H9 (cell line): ENCODE measurements around the gene SLC25A41. TPM values are rescaled to one million over a fixed set of nuclear protein-coding genes. Genes with fewer than 3 reads are reported as not detected.

Experiments used
- DNase-seq: peaks from one replicate; pipeline ENCODE4 v3.0.0-alpha.2; 2017
- H2AFZ ChIP-seq: one replicate; pipeline ENCODE4 v1.6.1; 2013; ENCODE audit warnings: mild to moderate bottlenecking, low read length, control low read depth, moderate library complexity
- H2AK5ac ChIP-seq: 2 replicates; pipeline ENCODE4 v1.6.1; 2013; ENCODE audit warnings: low read length, control low read depth, mixed read lengths; ENCODE audit not compliant: insufficient read length
- H2BK120ac ChIP-seq: one replicate; pipeline ENCODE4 v1.6.1; 2013; ENCODE audit warnings: low read depth, mild to moderate bottlenecking, low read length, control low read depth, inconsistent platforms; ENCODE audit not compliant: poor library complexity, severe bottlenecking
- H2BK12ac ChIP-seq: 2 replicates; pipeline ENCODE4 v1.6.1; 2013; ENCODE audit warnings: low read length, control low read depth, mixed read lengths, low read depth; ENCODE audit not compliant: insufficient read length
- H2BK15ac ChIP-seq: 2 replicates; pipeline ENCODE4 v1.6.1; 2013; ENCODE audit warnings: low read depth, low read length, control low read depth
- H2BK20ac ChIP-seq: one replicate; pipeline ENCODE4 v1.6.1; 2013; ENCODE audit warnings: low read depth, mild to moderate bottlenecking, low read length, control low read depth, inconsistent platforms; ENCODE audit not compliant: poor library complexity, severe bottlenecking
- H2BK5ac ChIP-seq: 2 replicates; pipeline ENCODE4 v1.6.1; 2013; ENCODE audit warnings: low read length, control low read depth, mixed read lengths; ENCODE audit not compliant: insufficient read length
- H3K14ac ChIP-seq: 2 replicates; pipeline ENCODE4 v1.6.1; 2013; ENCODE audit warnings: low read length, control low read depth; ENCODE audit not compliant: insufficient read depth
- H3K18ac ChIP-seq: 2 replicates; pipeline ENCODE4 v1.6.1; 2013; ENCODE audit warnings: low read depth, mild to moderate bottlenecking, mixed read lengths, low read length, control low read depth; ENCODE audit not compliant: insufficient read length
- H3K23ac ChIP-seq: 2 replicates; pipeline ENCODE4 v1.6.1; 2013; ENCODE audit warnings: low read length, control low read depth, mixed read lengths, low read depth; ENCODE audit not compliant: insufficient read length
- H3K23me2 ChIP-seq: 2 replicates; pipeline ENCODE4 v1.6.1; 2013; ENCODE audit warnings: low read depth, mild to moderate bottlenecking, mixed read lengths, low read length, control low read depth; ENCODE audit not compliant: insufficient read length, poor library complexity, severe bottlenecking
- H3K27ac ChIP-seq: 2 replicates; pipeline ENCODE4 v1.5.1; 2013; ENCODE audit warnings: low read length, control low read depth, mixed read lengths, low read depth; ENCODE audit not compliant: insufficient read length
- H3K27me3 ChIP-seq: 2 replicates; pipeline ENCODE4 v1.6.1; 2013; ENCODE audit warnings: low read length, control low read depth, inconsistent platforms; ENCODE audit not compliant: insufficient read depth
- H3K4ac ChIP-seq: 2 replicates; pipeline ENCODE4 v1.6.1; 2013; ENCODE audit warnings: low read depth, mild to moderate bottlenecking, control low read depth, inconsistent platforms, low read length, moderate library complexity
- H3K4me1 ChIP-seq: 2 replicates; pipeline ENCODE4 v1.6.1; 2013; ENCODE audit warnings: low read length, control low read depth, inconsistent platforms; ENCODE audit not compliant: insufficient read depth
- H3K4me2 ChIP-seq: 2 replicates; pipeline ENCODE4 v1.6.1; 2013; ENCODE audit warnings: low read length, control low read depth, mixed read lengths; ENCODE audit not compliant: insufficient read length, insufficient read depth
- H3K56ac ChIP-seq: 2 replicates; pipeline ENCODE4 v1.6.1; 2013; ENCODE audit warnings: low read depth, mild to moderate bottlenecking, mixed read lengths, low read length, control low read depth; ENCODE audit not compliant: insufficient read length
- H3K79me1 ChIP-seq: 2 replicates; pipeline ENCODE4 v1.6.1; 2013; ENCODE audit warnings: low read depth, mild to moderate bottlenecking, moderate library complexity, low read length, control low read depth, inconsistent platforms; ENCODE audit not compliant: insufficient read depth, poor library complexity, severe bottlenecking
- H3K79me2 ChIP-seq: 2 replicates; pipeline ENCODE4 v1.6.1; 2013; ENCODE audit warnings: low read length, control low read depth, inconsistent platforms; ENCODE audit not compliant: insufficient read depth
- H3K9ac ChIP-seq: 2 replicates; pipeline ENCODE4 v1.6.1; 2013; ENCODE audit warnings: low read length, control low read depth, mixed read lengths; ENCODE audit not compliant: insufficient read length; ENCODE audit errors: extremely low read depth
- H3K9me3 ChIP-seq: one replicate; pipeline ENCODE4 v1.6.1; 2013; ENCODE audit warnings: low read depth, low read length, inconsistent platforms; ENCODE audit not compliant: control insufficient read depth
- H3T11ph ChIP-seq: one replicate; pipeline ENCODE4 v1.6.1; 2013; ENCODE audit warnings: mild to moderate bottlenecking, low read length, control low read depth, inconsistent platforms
- H4K20me1 ChIP-seq: one replicate; pipeline ENCODE4 v1.6.1; 2013; ENCODE audit not compliant: control insufficient read depth, insufficient read length, insufficient read depth
- H4K5ac ChIP-seq: 2 replicates; pipeline ENCODE4 v1.6.1; 2013; ENCODE audit warnings: low read depth, mild to moderate bottlenecking, mixed read lengths, low read length, control low read depth; ENCODE audit not compliant: insufficient read length
- H4K8ac ChIP-seq: replicated peaks from 2 replicates; pipeline ENCODE4 v1.6.1; 2013; ENCODE audit warnings: low read length, control low read depth, mixed read lengths, low read depth; ENCODE audit not compliant: insufficient read length
- H4K91ac ChIP-seq: 2 replicates; pipeline ENCODE4 v1.6.1; 2013; ENCODE audit warnings: low read depth, mild to moderate bottlenecking, moderate library complexity, mixed read lengths, low read length, control low read depth; ENCODE audit not compliant: insufficient read length
- H3K27ac Mint-ChIP-seq, 3 experiments: 2 replicates in 2 of 3; 3 replicates in 1 of 3; pipeline ENCODE4 v1.8.0; 2020 to 2021; ENCODE audit warnings: mixed read lengths in 3 of 3, mild to moderate bottlenecking in 1 of 3, moderate library complexity in 1 of 3
- H3K27me3 Mint-ChIP-seq: 2 replicates; pipeline ENCODE4 v1.8.0; 2021; ENCODE audit warnings: low read depth, mild to moderate bottlenecking, moderate library complexity, mixed read lengths
- H3K36me3 Mint-ChIP-seq, 3 experiments: 2 replicates in 2 of 3; 3 replicates in 1 of 3; pipeline ENCODE4 v1.8.0; 2020 to 2021; ENCODE audit warnings: low read depth in 3 of 3, mixed read lengths in 3 of 3; ENCODE audit not compliant: insufficient read depth in 1 of 3
- H3K4me1 Mint-ChIP-seq, 2 experiments: 2 replicates each; pipeline ENCODE4 v1.8.0; 2020; ENCODE audit warnings: mixed read lengths in 2 of 2
- H3K4me3 Mint-ChIP-seq, 2 experiments: 2 replicates in 1 of 2; 3 replicates in 1 of 2; pipeline ENCODE4 v1.8.0; 2020 to 2021; ENCODE audit warnings: mild to moderate bottlenecking in 2 of 2, mixed read lengths in 2 of 2, moderate library complexity in 1 of 2
- H3K9me3 Mint-ChIP-seq, 2 experiments: 2 replicates in 1 of 2; 3 replicates in 1 of 2; pipeline ENCODE4 v1.8.0; 2020; ENCODE audit warnings: mild to moderate bottlenecking in 2 of 2, mixed read lengths in 2 of 2, moderate library complexity in 1 of 2
- WGBS: extraction: QIAGEN DNeasy Blood & Tissue Kit; methylation state at CpG from one replicate; pipeline ENCODE4 v1.1.7; 2013; ENCODE audit warnings: missing lambda C conversion rate, low lambda C conversion rate, mixed read lengths; ENCODE audit not compliant: insufficient read length; ENCODE audit errors: extremely low coverage; 5-methylcytosine and 5-hydroxymethylcytosine counted together
- total RNA-seq: library from RNA; stranded (reverse); gene quantifications from 2 replicates; pipeline ENCODE4 v1.2.1, GENCODE V29; 2021
- TF ChIP-seq, protein P1 (sequence below): fragments of 200-600 bp; sonication (generic); conservative IDR thresholded peaks from 3 replicates; pipeline ENCODE4 v1.8.0; 2021; ENCODE audit warnings: antibody characterized with exemption, mild to moderate bottlenecking

The SLC25A41 gene
- total RNA-seq, 1 experiment from 2014 or later, result 0.20 TPM

DNA sequence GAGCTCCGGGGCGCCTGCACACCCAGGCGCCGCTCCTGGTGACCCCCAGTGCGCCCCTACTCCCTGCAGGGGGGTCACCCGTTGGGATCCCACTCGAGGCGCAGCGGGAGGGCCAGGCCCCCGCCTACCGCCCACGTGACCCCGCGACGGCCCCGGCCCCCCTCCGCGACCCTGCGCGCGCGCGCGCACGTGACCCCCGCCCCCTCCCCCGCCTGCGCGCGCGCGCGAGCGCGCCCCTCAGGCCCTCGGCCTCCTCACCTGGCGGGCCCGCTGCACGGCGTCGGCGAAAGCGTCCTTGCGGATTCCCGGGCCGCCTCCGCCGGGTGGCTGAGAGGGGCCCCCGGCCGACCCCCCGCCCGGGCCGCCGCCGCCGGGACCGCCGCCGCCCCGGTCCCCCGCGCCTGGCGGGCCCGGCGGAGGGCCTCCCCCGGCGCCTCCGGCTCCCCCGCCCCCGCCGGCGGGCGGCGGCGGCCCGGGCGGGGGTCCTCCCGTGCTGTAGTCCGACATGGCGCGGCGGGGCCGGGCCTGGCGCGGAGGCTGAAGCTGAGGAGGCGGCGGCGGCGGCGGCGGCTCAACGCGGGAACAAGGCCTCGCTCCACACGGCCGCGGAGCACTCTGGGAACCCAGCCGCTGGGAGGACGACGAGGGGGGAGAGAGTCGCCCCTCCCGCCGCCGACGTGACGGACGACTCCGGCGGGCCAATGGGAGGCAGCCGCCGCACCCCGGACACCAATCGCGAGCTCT, 9.2 kb downstream of the SLC25A41 start, which contains the start of gene KHSRP:
KHSRP (minus strand) TSS at position 617 of the 744 bp plus-strand sequence; CDS start at position 507, 110 bp downstream.
- H2BK5ac ChIP-seq, result no peak within 1 kb of the TSS

More for the DNA sequence above, 9.2 kb downstream of the SLC25A41 start, which contains the start of gene KHSRP:
- Histone ChIP-seq H2AFZ (no peak within 1 kb of the TSS), H3K23me2 (peaks cover 4% of the 10 kb centered on the region), H3T11ph (no peak within 1 kb of the TSS), H4K5ac (no peak within 1 kb of the TSS), H3K27me3 (no peaks in the 10 kb centered on the region), H2BK120ac (no peak within 1 kb of the TSS), H2BK15ac (no peak within 1 kb of the TSS), H3K4me1 (no peaks in the 10 kb centered on the region), H3K9me3 (no peaks in the 10 kb centered on the region), H3K4ac (no peak within 1 kb of the TSS), H3K14ac (no peak within 1 kb of the TSS), H4K91ac (no peak within 1 kb of the TSS), H4K8ac (no peak within 1 kb of the TSS), H3K27ac (no peak within 1 kb of the TSS), H3K18ac (peak within 1 kb of the TSS; percentile 60), H3K79me1 (peaks cover 3% of the 10 kb centered on the region), H3K23ac (no peak within 1 kb of the TSS), H4K20me1 (no peaks in the 10 kb centered on the region), H3K4me2 (peak within 1 kb of the TSS; percentile 78), H3K79me2 (peaks cover 44% of the 10 kb centered on the region), H3K9ac (peak within 1 kb of the TSS; percentile 64), H2AK5ac (no peak within 1 kb of the TSS), H2BK20ac (no peak within 1 kb of the TSS), H2BK12ac (no peak within 1 kb of the TSS), H3K56ac (no peak within 1 kb of the TSS)
- WGBS, result no CpG with 5 or more reads among the region's 114 CpGs
- Mint-ChIP-seq H3K27me3 (peaks cover 5% of the 10 kb centered on the region), H3K27ac (peak within 1 kb of the TSS; percentile 73 to 93 (median 91)), H3K36me3 (peaks cover 25 to 50% (median 43%) of the 10 kb centered on the region in 3 experiments), H3K4me1 (peaks cover 10 to 15% of the 10 kb centered on the region in 2 experiments), H3K9me3 (peaks cover 6 to 8% of the 10 kb centered on the region in 2 experiments), H3K4me3 (peak within 1 kb of the TSS; percentile 92 to 93)
- TF ChIP-seq, protein P1, sequence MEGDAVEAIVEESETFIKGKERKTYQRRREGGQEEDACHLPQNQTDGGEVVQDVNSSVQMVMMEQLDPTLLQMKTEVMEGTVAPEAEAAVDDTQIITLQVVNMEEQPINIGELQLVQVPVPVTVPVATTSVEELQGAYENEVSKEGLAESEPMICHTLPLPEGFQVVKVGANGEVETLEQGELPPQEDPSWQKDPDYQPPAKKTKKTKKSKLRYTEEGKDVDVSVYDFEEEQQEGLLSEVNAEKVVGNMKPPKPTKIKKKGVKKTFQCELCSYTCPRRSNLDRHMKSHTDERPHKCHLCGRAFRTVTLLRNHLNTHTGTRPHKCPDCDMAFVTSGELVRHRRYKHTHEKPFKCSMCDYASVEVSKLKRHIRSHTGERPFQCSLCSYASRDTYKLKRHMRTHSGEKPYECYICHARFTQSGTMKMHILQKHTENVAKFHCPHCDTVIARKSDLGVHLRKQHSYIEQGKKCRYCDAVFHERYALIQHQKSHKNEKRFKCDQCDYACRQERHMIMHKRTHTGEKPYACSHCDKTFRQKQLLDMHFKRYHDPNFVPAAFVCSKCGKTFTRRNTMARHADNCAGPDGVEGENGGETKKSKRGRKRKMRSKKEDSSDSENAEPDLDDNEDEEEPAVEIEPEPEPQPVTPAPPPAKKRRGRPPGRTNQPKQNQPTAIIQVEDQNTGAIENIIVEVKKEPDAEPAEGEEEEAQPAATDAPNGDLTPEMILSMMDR, result no peak
- DNase-seq, result no peak
